GM23338 (cell line): Measurements from ENCODE around the gene AGPAT4. TPM values are rescaled to one million over a fixed set of nuclear protein-coding genes. Genes with fewer than 3 reads are reported as not detected.

ENCODE experiments used
- ATAC-seq: fragments of 200-7000 bp; cut with Tn5 transposase; 3 replicates; pipeline ENCODE4 v1.9.1; 2020
- DNase-seq: peaks from one replicate; pipeline ENCODE4 v3.0.0-alpha.2; 2015; ENCODE audit warnings: low spot score
- H2AFZ ChIP-seq: fragments of 200-600 bp; sonication (generic); 2 replicates; pipeline ENCODE4 v1.8.0; 2016; ENCODE audit warnings: antibody characterized with exemption, mild to moderate bottlenecking, moderate library complexity
- H3F3A ChIP-seq: fragments of 200-600 bp; sonication (generic); replicated peaks from 2 replicates; pipeline ENCODE4 v1.8.0; 2017; ENCODE audit warnings: antibody characterized with exemption, mixed run types, low read depth
- H3K27ac ChIP-seq: fragments of 200-600 bp; sonication (generic); 2 replicates; pipeline ENCODE4 v1.6.1; 2016; ENCODE audit warnings: low read depth
- H3K27me3 ChIP-seq: fragments of 200-600 bp; sonication (generic); 2 replicates; pipeline ENCODE4 v1.8.0; 2016; ENCODE audit warnings: mild to moderate bottlenecking, mixed run types, moderate library complexity; ENCODE audit not compliant: insufficient read depth
- H3K36me3 ChIP-seq: fragments of 200-600 bp; sonication (generic); 2 replicates; pipeline ENCODE4 v1.8.0; 2016; ENCODE audit warnings: mild to moderate bottlenecking; ENCODE audit not compliant: insufficient read depth
- H3K4me1 ChIP-seq: fragments of 200-600 bp; sonication (generic); 2 replicates; pipeline ENCODE4 v1.8.0; 2016; ENCODE audit warnings: mild to moderate bottlenecking, moderate library complexity; ENCODE audit not compliant: insufficient read depth
- H3K4me2 ChIP-seq: fragments of 200-600 bp; sonication (generic); 2 replicates; pipeline ENCODE4 v1.7.1; 2017; ENCODE audit warnings: mixed run types
- H3K4me3 ChIP-seq: fragments of 200-600 bp; sonication (generic); 2 replicates; pipeline ENCODE4 v1.6.1; 2016; ENCODE audit warnings: mixed run types
- H3K79me2 ChIP-seq: fragments of 200-600 bp; sonication (generic); replicated peaks from 2 replicates; pipeline ENCODE4 v1.8.0; 2017; ENCODE audit warnings: mild to moderate bottlenecking; ENCODE audit not compliant: insufficient read depth
- H3K9me2 ChIP-seq: fragments of 200-600 bp; sonication (generic); 2 replicates; pipeline ENCODE4 v1.8.0; 2017; ENCODE audit not compliant: insufficient read depth
- H4K20me1 ChIP-seq: fragments of 200-600 bp; sonication (generic); replicated peaks from 2 replicates; pipeline ENCODE4 v1.8.0; 2017; ENCODE audit warnings: mild to moderate bottlenecking; ENCODE audit not compliant: insufficient read depth
- H3K27ac Mint-ChIP-seq: 2 replicates; pipeline ENCODE4 v1.8.0; 2020; ENCODE audit warnings: inconsistent platforms, mild to moderate bottlenecking, moderate library complexity, mixed read lengths
- H3K27me3 Mint-ChIP-seq: 3 replicates; pipeline ENCODE4 v1.8.0; 2022; ENCODE audit warnings: low read depth, mild to moderate bottlenecking, moderate library complexity, mixed read lengths, inconsistent platforms; ENCODE audit not compliant: insufficient read depth, poor library complexity
- H3K36me3 Mint-ChIP-seq: 3 replicates; pipeline ENCODE4 v1.8.0; 2021; ENCODE audit warnings: low read depth, mild to moderate bottlenecking, inconsistent platforms, moderate library complexity, mixed read lengths
- H3K4me1 Mint-ChIP-seq: 3 replicates; pipeline ENCODE4 v1.8.0; 2020; ENCODE audit warnings: mild to moderate bottlenecking, inconsistent platforms, mixed read lengths
- H3K4me3 Mint-ChIP-seq: 3 replicates; pipeline ENCODE4 v1.8.0; 2021; ENCODE audit warnings: moderate library complexity, mild to moderate bottlenecking, inconsistent platforms, mixed read lengths
- H3K9me3 Mint-ChIP-seq: 3 replicates; pipeline ENCODE4 v1.8.0; 2020; ENCODE audit warnings: moderate library complexity, mild to moderate bottlenecking, inconsistent platforms, mixed read lengths
- CREB1 ChIP-seq: fragments of 250-450 bp; sonication (Bioruptor Pico); IDR thresholded peaks from 2 replicates; pipeline ENCODE4 v1.5.0; 2020; ENCODE audit warnings: low read depth, mild to moderate bottlenecking, moderate library complexity
- CTCF ChIP-seq, 2 experiments: fragments of 200-600 bp in 1 of 2; sonication (generic) in 1 of 2; conservative IDR thresholded peaks; 2 replicates each; pipeline versions ENCODE4 v1.5.1 to v1.6.1; 2016 to 2017; ENCODE audit warnings: antibody characterized with exemption in 2 of 2, low read depth in 2 of 2, mild to moderate bottlenecking in 2 of 2, moderate library complexity in 1 of 2
- ETS1 ChIP-seq: IDR thresholded peaks from 2 replicates; pipeline ENCODE4 v1.6.1; 2016; ENCODE audit warnings: antibody characterized with exemption
- EZH2 ChIP-seq: fragments of 200-600 bp; sonication (generic); IDR thresholded peaks from one replicate; pipeline ENCODE4 v1.8.0; 2017; ENCODE audit warnings: antibody characterized with exemption, mild to moderate bottlenecking, low read depth; ENCODE audit not compliant: unreplicated experiment
- EZH2phosphoT487 ChIP-seq: fragments of 200-600 bp; sonication (generic); IDR thresholded peaks from one replicate; pipeline ENCODE4 v1.8.1; 2018; ENCODE audit warnings: antibody characterized with exemption; ENCODE audit not compliant: unreplicated experiment
- JUNB ChIP-seq: IDR thresholded peaks from one replicate; pipeline ENCODE4 v1.6.1; 2016; ENCODE audit warnings: antibody characterized with exemption; ENCODE audit not compliant: unreplicated experiment
- NANOG ChIP-seq: IDR thresholded peaks from 2 replicates; pipeline ENCODE4 v1.6.1; 2016; ENCODE audit warnings: antibody characterized with exemption, borderline replicate concordance
- POLR2AphosphoS5 ChIP-seq: IDR thresholded peaks from 2 replicates; pipeline ENCODE4 v1.6.1; 2016; ENCODE audit warnings: antibody characterized with exemption, low read depth
- STAT1 ChIP-seq: IDR thresholded peaks from one replicate; pipeline ENCODE4 v1.6.1; 2016; ENCODE audit warnings: antibody characterized with exemption; ENCODE audit not compliant: unreplicated experiment
- ZNF114 ChIP-seq: fragments of 250-450 bp; sonication (Bioruptor Pico); IDR thresholded peaks from 2 replicates; pipeline ENCODE4 v1.5.0; 2020; ENCODE audit warnings: mild to moderate bottlenecking, moderate library complexity
- ZNF331 ChIP-seq: fragments of 250-450 bp; sonication (Bioruptor Pico); IDR thresholded peaks from 2 replicates; pipeline ENCODE4 v1.5.0; 2020; ENCODE audit warnings: low read depth, mild to moderate bottlenecking, moderate library complexity
- ZNF462 ChIP-seq: fragments of 250-450 bp; sonication (Bioruptor Pico); IDR thresholded peaks from 2 replicates; pipeline ENCODE4 v1.5.0; 2020; ENCODE audit warnings: mild to moderate bottlenecking, moderate library complexity
- polyA plus RNA-seq: library from polyadenylated mRNA; unstranded; fragments of >200 nt; fragmentation: Nextera tagmentation; extraction: Ambion mirVana; gene quantifications from 2 replicates; pipeline ENCODE4 v1.2.1, GENCODE V29; 2016
- total RNA-seq: library from RNA; depleted of rRNA; stranded (reverse); fragments of >200 nt; shearing (Covaris generic); gene quantifications from 2 replicates; pipeline ENCODE4 v1.2.3, GENCODE V29; 2014
- TF ChIP-seq, protein P1 (sequence below): IDR thresholded peaks from one replicate; pipeline ENCODE4 v1.6.1; 2018; ENCODE audit warnings: antibody characterized with exemption; ENCODE audit not compliant: unreplicated experiment

AGPAT4 gene
- total and polyA plus RNA-seq, 2 experiments from 2014 or later = 8.9 to 19.3 TPM

- no peaks in the 10 kb centered on the region for H3K9me2 ChIP-seq
- DNase-seq (no peak), ATAC-seq (no peak)
- no peaks in the 10 kb centered on the region for H4K20me1 ChIP-seq
- no peak overlapping the region for H3K27ac ChIP-seq
- no peaks in the 10 kb centered on the region for H3K27me3 ChIP-seq
- no peak overlapping the region for H2AFZ ChIP-seq
- no peak overlapping the region for H3K4me3 ChIP-seq
- TF ChIP-seq, protein P1, sequence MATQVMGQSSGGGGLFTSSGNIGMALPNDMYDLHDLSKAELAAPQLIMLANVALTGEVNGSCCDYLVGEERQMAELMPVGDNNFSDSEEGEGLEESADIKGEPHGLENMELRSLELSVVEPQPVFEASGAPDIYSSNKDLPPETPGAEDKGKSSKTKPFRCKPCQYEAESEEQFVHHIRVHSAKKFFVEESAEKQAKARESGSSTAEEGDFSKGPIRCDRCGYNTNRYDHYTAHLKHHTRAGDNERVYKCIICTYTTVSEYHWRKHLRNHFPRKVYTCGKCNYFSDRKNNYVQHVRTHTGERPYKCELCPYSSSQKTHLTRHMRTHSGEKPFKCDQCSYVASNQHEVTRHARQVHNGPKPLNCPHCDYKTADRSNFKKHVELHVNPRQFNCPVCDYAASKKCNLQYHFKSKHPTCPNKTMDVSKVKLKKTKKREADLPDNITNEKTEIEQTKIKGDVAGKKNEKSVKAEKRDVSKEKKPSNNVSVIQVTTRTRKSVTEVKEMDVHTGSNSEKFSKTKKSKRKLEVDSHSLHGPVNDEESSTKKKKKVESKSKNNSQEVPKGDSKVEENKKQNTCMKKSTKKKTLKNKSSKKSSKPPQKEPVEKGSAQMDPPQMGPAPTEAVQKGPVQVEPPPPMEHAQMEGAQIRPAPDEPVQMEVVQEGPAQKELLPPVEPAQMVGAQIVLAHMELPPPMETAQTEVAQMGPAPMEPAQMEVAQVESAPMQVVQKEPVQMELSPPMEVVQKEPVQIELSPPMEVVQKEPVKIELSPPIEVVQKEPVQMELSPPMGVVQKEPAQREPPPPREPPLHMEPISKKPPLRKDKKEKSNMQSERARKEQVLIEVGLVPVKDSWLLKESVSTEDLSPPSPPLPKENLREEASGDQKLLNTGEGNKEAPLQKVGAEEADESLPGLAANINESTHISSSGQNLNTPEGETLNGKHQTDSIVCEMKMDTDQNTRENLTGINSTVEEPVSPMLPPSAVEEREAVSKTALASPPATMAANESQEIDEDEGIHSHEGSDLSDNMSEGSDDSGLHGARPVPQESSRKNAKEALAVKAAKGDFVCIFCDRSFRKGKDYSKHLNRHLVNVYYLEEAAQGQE = no peak
- TF ChIP-seq NANOG = no peak
- TF ChIP-seq CREB1 (CRISPR knock-in tag) = no peak
- TF ChIP-seq ZNF331 = no peak
- no peak for TF ChIP-seq ETS1
- TF ChIP-seq ZNF114 (CRISPR knock-in tag) = no peak
- TF ChIP-seq EZH2phosphoT487 = no peak
- no peak for TF ChIP-seq JUNB
- TF ChIP-seq CTCF (conservative IDR thresholded peaks at IDR 0.05; ENCODE audit: low read depth in 2 of 2) = no peak
- TF ChIP-seq ZNF462 (CRISPR knock-in tag) = no peak
- TF ChIP-seq POLR2AphosphoS5 = no peak
- no peak for TF ChIP-seq EZH2
- no peak for TF ChIP-seq STAT1
- Mint-ChIP-seq H3K4me3 (no peak overlapping the region), H3K27ac (no peak overlapping the region), H3K27me3 (peaks cover 8% of the 10 kb centered on the region), H3K36me3 (peaks cover 46% of the 10 kb centered on the region), H3K4me1 (peaks cover 8% of the 10 kb centered on the region), H3K9me3 (no peaks in the 10 kb centered on the region)
- no peaks in the 10 kb centered on the region for H3F3A ChIP-seq
- H3K79me2 ChIP-seq = no peaks in the 10 kb centered on the region
- H3K4me2 ChIP-seq = no peak overlapping the region
- no peaks in the 10 kb centered on the region for H3K4me1 ChIP-seq
- no peaks in the 10 kb centered on the region for H3K36me3 ChIP-seq
These were observed 132.7 kb downstream of the AGPAT4 start for GRCh38 chr6:161141173-161141572.
